ENCODE measurements around the gene NDUFS2.
A peak's percentile ranks its signal among the peaks of the same experiment; 100 is the strongest.

The NDUFS2 gene

DNA sequence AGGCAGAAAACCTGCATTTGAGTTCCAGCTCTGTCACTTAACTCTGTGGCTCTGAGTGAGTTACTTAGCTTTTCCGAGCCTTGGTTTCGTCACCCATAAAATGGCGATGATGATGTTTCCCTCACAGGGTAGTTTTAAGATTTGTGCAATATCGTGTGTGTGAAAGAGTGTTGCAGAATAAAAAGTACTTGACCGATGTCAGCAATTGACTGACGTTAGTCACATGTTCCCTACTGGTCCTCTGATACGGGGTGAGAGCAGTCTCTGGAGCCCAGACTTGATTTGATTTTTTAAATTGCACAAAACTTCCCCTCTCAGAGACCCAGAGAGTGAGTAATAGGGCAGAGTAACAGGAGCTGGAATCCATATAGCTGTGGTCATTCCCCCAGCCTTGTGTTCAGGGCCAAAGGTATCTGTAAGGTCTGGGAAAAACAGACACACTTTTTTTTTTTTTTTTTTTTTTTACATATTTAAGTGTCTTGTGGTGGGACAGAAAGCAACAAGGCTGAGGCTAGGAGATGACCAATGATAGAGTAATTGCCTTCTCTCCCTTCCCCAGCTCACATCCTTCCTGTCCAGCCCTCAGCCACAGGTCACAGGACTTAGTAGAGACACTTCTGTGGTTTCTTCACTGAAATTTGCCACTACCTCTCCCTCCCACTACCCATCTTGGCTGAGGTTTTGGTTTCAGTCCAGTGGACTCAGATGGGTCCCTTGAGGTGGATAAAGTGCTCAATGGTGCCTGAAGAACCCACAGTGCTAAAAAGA lies 15.0 kb downstream of the NDUFS2 start:
- ATAC-seq (ENCODE audit: low read depth) (peak; percentile 40; the same call in 1 of the 3 replicates), DNase-seq (ENCODE audit: low spot score) (no peak)
- H3K4me3 ChIP-seq (ENCODE audit: severe bottlenecking), result no peak overlapping the region

DNA sequence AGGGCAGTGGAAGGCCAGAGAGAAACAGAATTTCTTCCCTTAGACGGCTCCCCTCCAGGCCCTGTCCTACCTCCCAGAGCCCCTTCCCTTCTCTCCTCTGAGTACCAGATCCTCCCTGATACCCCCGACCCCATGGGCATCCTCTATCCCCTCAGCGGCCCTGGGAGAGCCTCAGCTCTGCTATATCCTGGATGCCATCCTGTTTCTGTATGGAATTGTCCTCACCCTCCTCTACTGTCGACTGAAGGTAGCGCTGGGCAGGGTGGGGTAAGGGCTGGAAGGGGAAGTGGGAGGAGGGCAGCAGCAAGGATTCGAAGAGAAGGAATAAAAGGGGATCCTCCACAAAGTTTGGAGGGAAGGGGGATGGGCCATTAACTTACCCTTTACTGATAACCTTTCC lies 15.7 kb downstream of the NDUFS2 start:
- TF ChIP-seq, protein P1, sequence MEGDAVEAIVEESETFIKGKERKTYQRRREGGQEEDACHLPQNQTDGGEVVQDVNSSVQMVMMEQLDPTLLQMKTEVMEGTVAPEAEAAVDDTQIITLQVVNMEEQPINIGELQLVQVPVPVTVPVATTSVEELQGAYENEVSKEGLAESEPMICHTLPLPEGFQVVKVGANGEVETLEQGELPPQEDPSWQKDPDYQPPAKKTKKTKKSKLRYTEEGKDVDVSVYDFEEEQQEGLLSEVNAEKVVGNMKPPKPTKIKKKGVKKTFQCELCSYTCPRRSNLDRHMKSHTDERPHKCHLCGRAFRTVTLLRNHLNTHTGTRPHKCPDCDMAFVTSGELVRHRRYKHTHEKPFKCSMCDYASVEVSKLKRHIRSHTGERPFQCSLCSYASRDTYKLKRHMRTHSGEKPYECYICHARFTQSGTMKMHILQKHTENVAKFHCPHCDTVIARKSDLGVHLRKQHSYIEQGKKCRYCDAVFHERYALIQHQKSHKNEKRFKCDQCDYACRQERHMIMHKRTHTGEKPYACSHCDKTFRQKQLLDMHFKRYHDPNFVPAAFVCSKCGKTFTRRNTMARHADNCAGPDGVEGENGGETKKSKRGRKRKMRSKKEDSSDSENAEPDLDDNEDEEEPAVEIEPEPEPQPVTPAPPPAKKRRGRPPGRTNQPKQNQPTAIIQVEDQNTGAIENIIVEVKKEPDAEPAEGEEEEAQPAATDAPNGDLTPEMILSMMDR (IDR thresholded peaks at IDR 0.05; ENCODE audit: poor library complexity, severe bottlenecking), result no peak
- DNase-seq (ENCODE audit: low spot score), result no peak
- H3K4me3 ChIP-seq (ENCODE audit: severe bottlenecking), result no peak overlapping the region
- H3K36me3 ChIP-seq (ENCODE audit: low read depth), result peaks cover 18% of the 10 kb centered on the region
- ATAC-seq (ENCODE audit: low read depth), result no peak
- H3K4me1 ChIP-seq (ENCODE audit: insufficient read depth, poor library complexity, severe bottlenecking), result no peaks in the 10 kb centered on the region
- no peak overlapping the region for H3K27ac ChIP-seq (ENCODE audit: poor library complexity, severe bottlenecking)
- no peaks in the 10 kb centered on the region for H3K27me3 ChIP-seq (ENCODE audit: insufficient read depth, poor library complexity, severe bottlenecking)
- H3K9me3 ChIP-seq (ENCODE audit: severe bottlenecking), result no peaks in the 10 kb centered on the region

More for the DNA sequence above, 15.0 kb downstream of the NDUFS2 start:
- no peaks in the 10 kb centered on the region for H3K9me3 ChIP-seq (ENCODE audit: severe bottlenecking)
- H3K36me3 ChIP-seq (ENCODE audit: low read depth), result peaks cover 25% of the 10 kb centered on the region
- TF ChIP-seq, protein P1 (IDR thresholded peaks at IDR 0.05; ENCODE audit: poor library complexity, severe bottlenecking), result no peak
- no peaks in the 10 kb centered on the region for H3K4me1 ChIP-seq (ENCODE audit: insufficient read depth, poor library complexity, severe bottlenecking)
- H3K27me3 ChIP-seq (ENCODE audit: insufficient read depth, poor library complexity, severe bottlenecking), result no peaks in the 10 kb centered on the region
- H3K27ac ChIP-seq (ENCODE audit: poor library complexity, severe bottlenecking), result no peak overlapping the region

DNA sequence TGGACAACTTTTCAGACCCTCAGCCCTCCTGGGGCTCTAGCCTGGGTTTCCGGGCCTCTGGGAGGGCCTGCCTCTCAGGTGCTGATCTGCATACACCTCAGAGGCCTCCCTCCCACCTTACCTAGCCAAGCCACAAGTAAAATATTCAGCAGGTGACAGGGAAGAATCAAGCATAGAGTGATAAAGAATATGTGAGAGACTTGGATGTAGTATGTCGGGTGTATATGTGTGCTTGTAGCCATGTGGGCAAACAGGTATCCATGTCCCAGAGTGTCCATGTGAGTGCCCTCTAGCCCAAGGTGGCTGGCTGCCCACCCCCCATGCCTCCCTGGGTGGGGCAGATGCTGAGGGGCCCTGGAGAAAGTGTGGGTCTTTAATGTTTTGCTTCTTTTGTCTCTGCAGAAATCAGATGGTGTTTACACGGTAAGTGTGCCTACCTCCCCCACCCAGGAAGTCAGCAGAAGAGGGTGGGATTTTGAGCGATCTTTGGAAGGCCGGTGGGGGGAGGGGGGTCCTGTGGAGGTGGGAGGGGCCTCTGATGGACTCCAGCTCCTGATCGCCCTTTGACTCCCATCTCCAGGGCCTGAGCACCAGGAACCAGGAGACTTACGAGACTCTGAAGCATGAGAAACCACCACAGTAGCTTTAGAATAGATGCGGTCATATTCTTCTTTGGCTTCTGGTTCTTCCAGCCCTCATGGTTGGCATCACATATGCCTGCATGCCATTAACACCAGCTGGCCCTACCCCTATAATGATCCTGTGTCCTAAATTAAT lies 16.3 kb downstream of the NDUFS2 start:
- Histone ChIP-seq H3K27ac (ENCODE audit: poor library complexity, severe bottlenecking) (no peak overlapping the region), H3K27me3 (ENCODE audit: insufficient read depth, poor library complexity, severe bottlenecking) (no peaks in the 10 kb centered on the region), H3K4me3 (ENCODE audit: severe bottlenecking) (no peak overlapping the region), H3K9me3 (ENCODE audit: severe bottlenecking) (no peaks in the 10 kb centered on the region), H3K36me3 (ENCODE audit: low read depth) (peaks cover 12% of the 10 kb centered on the region), H3K4me1 (ENCODE audit: insufficient read depth, poor library complexity, severe bottlenecking) (no peaks in the 10 kb centered on the region)
- DNase-seq (ENCODE audit: low spot score) (no peak), ATAC-seq (ENCODE audit: low read depth) (no peak)
- TF ChIP-seq, protein P1 (IDR thresholded peaks at IDR 0.05; ENCODE audit: poor library complexity, severe bottlenecking), result no peak

DNA sequence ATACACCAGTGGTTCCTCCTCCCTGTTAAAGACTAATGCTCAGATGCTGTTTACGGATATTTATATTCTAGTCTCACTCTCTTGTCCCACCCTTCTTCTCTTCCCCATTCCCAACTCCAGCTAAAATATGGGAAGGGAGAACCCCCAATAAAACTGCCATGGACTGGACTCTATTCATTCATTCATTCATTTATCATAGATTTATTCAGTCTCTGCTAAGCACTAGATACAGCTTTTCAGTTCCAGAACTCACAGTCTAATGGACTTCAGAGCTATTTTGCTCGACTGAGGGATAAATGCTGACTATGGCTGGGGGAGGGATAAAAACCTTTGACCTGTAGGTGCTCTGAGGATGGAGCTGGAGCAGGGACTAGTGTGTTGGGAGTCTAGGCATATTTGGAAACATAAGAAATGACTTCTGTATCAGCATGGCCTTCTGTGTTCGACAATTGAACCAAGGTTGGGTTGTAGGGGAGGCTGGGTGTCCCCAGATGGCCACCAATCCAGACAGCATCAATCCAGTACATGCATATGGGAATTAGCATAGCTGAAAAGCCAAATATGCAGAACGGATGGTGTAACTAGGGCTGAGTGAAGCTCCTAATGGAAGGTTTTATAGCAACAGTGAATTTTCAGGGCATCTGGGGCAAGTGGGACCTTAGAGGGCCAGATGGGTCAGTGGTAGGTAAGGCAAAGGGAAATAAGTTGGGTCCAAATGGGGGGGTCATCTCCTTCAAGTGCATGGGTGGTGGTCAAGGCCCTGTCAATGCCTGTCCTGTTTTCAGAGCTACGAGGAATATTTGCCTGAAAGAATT lies 17.1 kb downstream of the NDUFS2 start:
- Histone ChIP-seq H3K9me3 (ENCODE audit: severe bottlenecking) (no peaks in the 10 kb centered on the region), H3K27ac (ENCODE audit: poor library complexity, severe bottlenecking) (no peak overlapping the region), H3K4me3 (ENCODE audit: severe bottlenecking) (no peak overlapping the region), H3K4me1 (ENCODE audit: insufficient read depth, poor library complexity, severe bottlenecking) (no peaks in the 10 kb centered on the region), H3K27me3 (ENCODE audit: insufficient read depth, poor library complexity, severe bottlenecking) (no peaks in the 10 kb centered on the region), H3K36me3 (ENCODE audit: low read depth) (peaks cover 4% of the 10 kb centered on the region; the same call in 1 of the 2 replicates)
- DNase-seq (ENCODE audit: low spot score) (no peak), ATAC-seq (ENCODE audit: low read depth) (no peak)
- TF ChIP-seq, protein P1 (IDR thresholded peaks at IDR 0.05; ENCODE audit: poor library complexity, severe bottlenecking), result no peak
